HEK293T (cell line): Measurements from ENCODE around the gene CCL4L2.

Experiments used
- ARNT ChIP-seq: fragments of 450-650 bp; IDR thresholded peaks from 2 replicates; pipeline ENCODE4 v1.6.1; 2017; ENCODE audit warnings: mild to moderate bottlenecking
- BHLHE40 ChIP-seq: fragments of 450-650 bp; IDR thresholded peaks from 2 replicates; pipeline ENCODE4 v1.6.1; 2016; ENCODE audit warnings: mild to moderate bottlenecking, moderate library complexity, borderline replicate concordance
- ELF4 ChIP-seq: fragments of 450-650 bp; IDR thresholded peaks from 2 replicates; pipeline ENCODE4 v1.6.1; 2017; ENCODE audit warnings: antibody characterized with exemption
- FOXM1 ChIP-seq: fragments of 450-650 bp; IDR thresholded peaks from 2 replicates; pipeline ENCODE4 v1.6.1; 2017; ENCODE audit warnings: mild to moderate bottlenecking, borderline replicate concordance
- SP1 ChIP-seq: fragments of 450-650 bp; IDR thresholded peaks from 2 replicates; pipeline ENCODE4 v1.6.1; 2017
- SUZ12 ChIP-seq: fragments of 450-650 bp; IDR thresholded peaks from 2 replicates; pipeline ENCODE4 v1.6.1; 2016; ENCODE audit warnings: mild to moderate bottlenecking
- TARDBP ChIP-seq: fragments of 450-650 bp; IDR thresholded peaks from 2 replicates; pipeline ENCODE4 v1.6.1; 2016
- TF ChIP-seq, protein P1 (sequence below): fragments of 450-650 bp; IDR thresholded peaks from 2 replicates; pipeline ENCODE4 v1.6.1; 2016

DNA sequence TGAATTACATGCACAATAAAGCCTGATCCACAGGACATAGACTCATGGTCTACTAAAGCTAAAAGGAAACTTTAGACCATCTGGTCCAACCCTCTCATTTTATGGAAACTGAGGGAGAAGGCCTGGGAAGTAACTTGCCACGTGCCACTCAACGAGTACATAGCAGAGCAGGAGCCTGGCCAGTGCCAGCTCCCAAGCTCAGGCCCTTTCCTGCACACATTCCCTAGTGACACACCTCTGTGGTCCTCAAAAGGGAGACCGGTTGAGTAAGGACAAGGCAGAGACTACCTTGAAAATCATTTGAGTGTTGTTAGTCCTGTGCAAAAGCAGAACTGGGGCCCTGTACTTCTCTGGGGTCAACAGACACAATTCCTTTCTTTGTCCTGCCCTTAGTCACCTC, 2.8 kb downstream of the CCL4L2 start:
- TF ChIP-seq ELF4 (no peak), FOXM1 (no peak), SUZ12 (no peak), BHLHE40 (no peak), SP1 (no peak), TARDBP (no peak), ARNT (no peak)
- TF ChIP-seq, protein P1, sequence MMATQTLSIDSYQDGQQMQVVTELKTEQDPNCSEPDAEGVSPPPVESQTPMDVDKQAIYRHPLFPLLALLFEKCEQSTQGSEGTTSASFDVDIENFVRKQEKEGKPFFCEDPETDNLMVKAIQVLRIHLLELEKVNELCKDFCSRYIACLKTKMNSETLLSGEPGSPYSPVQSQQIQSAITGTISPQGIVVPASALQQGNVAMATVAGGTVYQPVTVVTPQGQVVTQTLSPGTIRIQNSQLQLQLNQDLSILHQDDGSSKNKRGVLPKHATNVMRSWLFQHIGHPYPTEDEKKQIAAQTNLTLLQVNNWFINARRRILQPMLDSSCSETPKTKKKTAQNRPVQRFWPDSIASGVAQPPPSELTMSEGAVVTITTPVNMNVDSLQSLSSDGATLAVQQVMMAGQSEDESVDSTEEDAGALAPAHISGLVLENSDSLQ, result no peak
